HG02938 (cell line): ENCODE data around the gene MAML1.

Source experiments
- ATAC-seq: cut with Tn5 transposase; IDR thresholded peaks from one replicate; pipeline ENCODE4 v1.9.1; 2021; ENCODE audit warnings: mild to moderate bottlenecking, moderate library complexity; ENCODE audit not compliant: unreplicated experiment

The MAML1 gene

DNA sequence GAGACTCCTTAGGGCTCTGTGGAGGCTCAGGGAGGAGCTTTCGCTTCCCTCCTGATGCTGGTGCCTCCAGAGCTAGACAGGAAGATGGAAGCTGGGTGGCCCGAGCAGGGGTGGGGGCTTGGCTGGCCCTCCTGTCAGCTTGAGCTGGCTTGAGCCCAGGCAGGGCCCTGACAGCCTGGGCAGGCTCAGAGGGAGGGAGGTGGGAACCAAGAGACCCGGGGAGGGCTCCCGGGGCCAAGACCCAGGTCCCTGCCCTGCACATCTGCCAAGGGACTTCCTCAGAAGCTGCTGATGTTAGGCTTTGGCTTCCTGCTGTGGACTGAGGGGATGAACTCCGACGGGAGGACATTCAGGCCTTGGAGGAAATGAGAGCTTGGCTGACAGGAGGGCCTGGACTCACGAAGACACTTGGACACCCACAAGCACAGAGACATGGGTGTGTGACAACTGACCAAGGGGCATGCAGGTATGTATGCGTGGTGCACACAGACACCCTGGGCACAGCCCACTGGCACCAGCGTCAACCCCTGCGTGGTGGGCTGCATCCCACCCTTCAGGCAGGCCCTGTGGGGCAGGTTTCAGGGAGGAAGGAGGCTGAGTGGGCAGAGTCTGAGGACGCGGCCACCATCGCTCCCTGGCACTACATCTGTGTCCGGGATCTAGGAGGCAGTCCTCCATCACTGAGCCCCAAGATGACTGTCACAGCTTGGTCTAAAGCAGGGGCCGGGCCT, 59.4 kb downstream of the MAML1 start:
- no peak for ATAC-seq

GRCh38 chr5:179792612-179793467, 60.2 kb downstream of the MAML1 start:
- ATAC-seq: no peak

DNA sequence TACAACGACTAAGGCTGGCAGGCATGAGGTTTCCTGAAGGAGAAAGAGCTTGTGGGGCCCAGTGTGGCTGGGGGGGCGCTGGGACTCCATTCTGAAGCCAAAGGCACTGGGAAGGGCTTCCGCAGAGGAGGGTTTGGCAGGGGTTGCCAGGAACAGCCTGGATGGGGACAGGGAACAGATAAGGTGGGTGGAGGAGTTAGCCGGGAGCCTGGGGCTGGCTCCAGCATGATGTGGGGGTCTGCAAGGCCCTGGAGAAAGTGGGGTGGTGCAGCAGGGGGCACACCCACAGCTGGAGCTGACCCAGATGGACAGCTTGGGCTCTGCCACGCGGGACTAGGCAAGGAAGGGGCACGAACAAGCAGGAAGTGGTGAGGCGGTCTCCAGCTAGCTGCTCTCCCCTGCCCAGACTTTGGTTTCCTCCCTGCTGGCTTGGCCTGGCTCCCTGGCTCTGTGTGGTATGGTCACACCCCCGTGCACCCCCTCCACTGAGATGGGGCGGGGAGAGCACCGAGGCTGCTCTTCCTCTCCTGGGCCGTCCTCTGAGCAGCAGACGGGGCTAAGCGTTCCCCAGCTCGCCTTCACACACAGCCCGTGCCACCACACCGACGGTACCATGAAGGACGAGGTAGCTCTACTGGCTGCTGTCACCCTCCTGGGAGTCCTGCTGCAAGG, 61.0 kb downstream of the MAML1 start, which contains the start of gene LTC4S:
TSS of gene LTC4S (plus strand) at position 519 of the 672 bp plus-strand sequence. CDS start at position 614, 95 bp downstream.
- ATAC-seq: no peak

- ATAC-seq: no peak
Observed at GRCh38 chr5:179794171-179794570, 61.5 kb downstream of the MAML1 start.

- no peak for ATAC-seq
Observed at GRCh38 chr5:179794575-179794974, 62.0 kb downstream of the MAML1 start.

DNA sequence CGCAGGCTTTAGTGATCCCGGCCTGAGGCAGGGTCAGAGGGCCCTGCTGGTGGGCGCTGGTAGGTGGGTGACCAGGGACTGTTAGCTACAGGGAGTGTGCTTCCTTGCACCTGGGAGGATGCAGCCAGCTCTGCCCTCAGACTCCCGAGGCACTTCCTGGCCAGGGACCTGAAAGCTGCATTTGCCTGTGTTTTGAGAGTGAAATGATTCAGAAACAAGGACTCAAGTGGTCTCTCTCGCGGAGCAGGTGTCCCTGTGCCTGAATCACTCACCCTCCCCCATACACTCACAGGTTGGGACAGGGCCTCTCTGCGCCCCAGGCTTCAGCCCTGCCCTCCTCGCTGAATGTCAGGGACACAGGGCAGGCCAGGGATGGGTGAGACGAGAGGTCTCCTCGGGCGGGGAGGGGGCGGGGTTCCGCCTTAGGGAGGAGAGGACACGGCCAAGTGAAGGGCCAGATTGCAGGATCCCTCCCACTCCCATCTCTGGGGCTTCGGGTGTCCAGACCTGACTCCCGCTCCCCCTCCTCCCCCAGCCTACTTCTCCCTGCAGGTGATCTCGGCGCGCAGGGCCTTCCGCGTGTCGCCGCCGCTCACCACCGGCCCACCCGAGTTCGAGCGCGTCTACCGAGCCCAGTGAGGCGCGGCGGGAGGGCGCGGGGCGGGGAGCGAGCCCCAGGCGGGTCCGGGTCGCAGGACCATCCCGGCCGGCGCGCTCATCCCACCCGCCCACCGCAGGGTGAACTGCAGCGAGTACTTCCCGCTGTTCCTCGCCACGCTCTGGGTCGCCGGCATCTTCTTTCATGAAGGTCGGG, 62.6 kb downstream of the MAML1 start:
- ATAC-seq: no peak

DNA sequence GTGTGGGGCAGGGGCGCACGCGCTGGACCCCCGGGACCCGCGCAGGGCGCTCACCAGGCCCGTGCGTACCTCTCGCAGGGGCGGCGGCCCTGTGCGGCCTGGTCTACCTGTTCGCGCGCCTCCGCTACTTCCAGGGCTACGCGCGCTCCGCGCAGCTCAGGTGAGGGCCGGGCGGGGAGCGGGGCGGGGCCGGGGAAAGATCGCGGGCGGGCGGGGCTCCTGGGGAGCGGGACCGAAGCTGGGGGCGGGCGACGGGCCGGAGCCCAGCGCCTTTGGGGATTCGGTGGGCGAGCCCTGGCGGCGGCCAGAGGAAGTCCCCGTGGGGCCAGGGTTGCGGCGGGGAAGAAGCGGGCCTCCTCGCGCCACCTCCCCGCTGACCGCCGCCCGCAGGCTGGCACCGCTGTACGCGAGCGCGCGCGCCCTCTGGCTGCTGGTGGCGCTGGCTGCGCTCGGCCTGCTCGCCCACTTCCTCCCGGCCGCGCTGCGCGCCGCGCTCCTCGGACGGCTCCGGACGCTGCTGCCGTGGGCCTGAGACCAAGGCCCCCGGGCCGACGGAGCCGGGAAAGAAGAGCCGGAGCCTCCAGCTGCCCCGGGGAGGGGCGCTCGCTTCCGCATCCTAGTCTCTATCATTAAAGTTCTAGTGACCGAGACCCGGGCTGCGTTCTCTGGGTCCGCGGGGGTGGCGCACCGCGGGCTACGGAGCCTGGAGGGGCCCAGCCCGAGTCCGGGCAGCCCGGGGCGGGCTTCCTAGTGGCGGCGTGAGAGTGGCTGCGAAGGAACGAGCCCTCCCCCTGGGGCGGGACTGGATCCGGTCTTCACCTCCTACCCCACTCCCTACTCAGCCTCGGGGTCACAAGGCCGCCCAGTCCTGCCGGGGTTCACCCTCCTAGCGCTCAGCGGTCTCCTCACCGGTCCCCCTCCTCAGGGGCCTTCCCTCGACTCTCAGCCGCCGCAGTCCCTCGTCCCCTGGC, 63.5 kb downstream of the MAML1 start:
- ATAC-seq: peak; percentile 60

DNA sequence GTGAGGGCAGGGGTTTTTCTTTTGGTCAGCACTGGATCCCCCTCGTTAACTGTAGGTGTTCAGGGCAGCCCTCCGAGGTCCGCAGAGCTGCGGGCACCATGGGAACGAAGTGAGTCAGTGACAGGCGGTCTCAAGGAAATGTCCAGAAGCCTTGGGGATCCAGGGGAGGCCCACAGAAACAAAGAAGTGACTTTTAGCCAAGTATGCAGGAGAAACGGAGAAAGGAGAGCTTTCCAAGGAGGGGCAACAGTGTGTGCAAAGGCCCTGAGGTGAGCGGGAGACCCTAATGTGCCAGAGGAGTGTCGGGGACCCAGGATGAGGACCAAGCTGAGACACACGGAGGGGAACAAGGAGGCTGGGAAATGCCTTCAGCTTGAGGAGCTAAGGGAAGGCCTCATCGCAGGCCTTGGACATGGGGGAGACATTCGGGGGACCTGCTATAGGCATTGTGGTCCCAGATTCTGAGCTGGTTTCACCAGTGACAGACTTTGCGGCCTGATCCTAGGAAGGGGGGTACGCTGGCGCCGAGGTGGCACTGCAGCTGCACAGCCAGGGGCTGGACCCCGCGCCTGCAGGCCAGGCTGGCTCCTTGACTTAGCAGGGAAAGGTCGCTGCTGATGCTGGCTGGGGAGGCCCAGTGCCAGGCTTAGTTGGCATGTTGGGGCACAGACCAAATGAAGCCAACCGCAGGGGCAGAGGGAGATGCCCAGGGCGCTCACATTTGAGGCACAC, 64.4 kb downstream of the MAML1 start:
- ATAC-seq: no peak

DNA sequence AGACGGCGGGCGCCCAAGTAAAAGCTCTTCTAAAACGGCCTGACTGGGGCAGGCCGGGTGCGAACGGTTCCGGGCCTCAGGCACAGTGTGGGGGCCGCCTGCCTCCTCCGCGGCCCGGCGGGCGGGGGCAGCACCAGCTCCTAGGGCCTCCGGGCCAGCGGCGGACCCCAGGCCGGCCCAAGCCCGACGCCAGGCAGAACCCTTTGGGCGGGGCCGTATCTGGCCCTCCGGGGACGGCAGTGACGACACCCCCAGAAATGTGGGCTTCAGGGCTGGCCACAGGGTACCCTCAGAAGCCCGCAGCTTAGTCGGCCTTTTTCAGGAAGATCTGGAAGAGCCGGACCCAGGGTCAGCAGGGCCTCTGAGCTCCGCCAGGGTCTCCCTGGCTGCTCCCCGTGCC, 65.1 kb downstream of the MAML1 start:
- ATAC-seq: no peak

- ATAC-seq: no peak
Observed at GRCh38 chr5:179798144-179798770, 65.6 kb downstream of the MAML1 start.

GRCh38 chr5:179798771-179799643, 66.4 kb downstream of the MAML1 start:
- no peak for ATAC-seq

DNA sequence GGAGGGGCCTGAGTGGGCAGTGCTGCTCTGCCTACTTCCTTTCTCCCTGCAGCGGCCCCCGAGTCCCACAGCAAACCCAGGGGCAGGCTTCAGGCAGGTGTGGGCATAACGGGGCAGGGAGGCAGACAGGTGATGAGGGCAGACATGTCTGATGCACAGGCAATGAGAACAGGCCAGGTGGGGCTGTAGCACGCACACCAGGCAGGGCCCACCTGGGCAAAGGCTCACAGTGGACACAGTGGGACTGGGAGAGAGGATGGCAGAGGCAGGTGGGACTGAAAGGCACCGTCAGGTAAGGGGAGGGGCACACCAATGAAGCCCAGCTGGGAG, 67.0 kb downstream of the MAML1 start:
- ATAC-seq: no peak

GRCh38 chr5:179800071-179800695, 67.6 kb downstream of the MAML1 start:
- ATAC-seq: no peak

GRCh38 chr5:179800696-179801201, 68.1 kb downstream of the MAML1 start:
- ATAC-seq: no peak

- no peak for ATAC-seq
Observed at GRCh38 chr5:179801304-179802206, 68.9 kb downstream of the MAML1 start.
